HG02759 (cell line): ENCODE data around the gene FGF18.

ENCODE experiments used
- ATAC-seq: cut with Tn5 transposase; IDR thresholded peaks from one replicate; pipeline ENCODE4 v1.9.1; 2021; ENCODE audit warnings: mild to moderate bottlenecking, moderate library complexity; ENCODE audit not compliant: unreplicated experiment

FGF18 gene

GRCh38 chr5:171464829-171465228 is 45.4 kb downstream of the FGF18 start:
- ATAC-seq, result no peak

- no peak for ATAC-seq
These were observed 47.7 kb downstream of the FGF18 start for GRCh38 chr5:171467107-171467506.

GRCh38 chr5:171469326-171469725 is 49.9 kb downstream of the FGF18 start:
- no peak for ATAC-seq

GRCh38 chr5:171470420-171470819 is 51.0 kb downstream of the FGF18 start:
- no peak for ATAC-seq

- ATAC-seq, result no peak
These were observed 54.9 kb downstream of the FGF18 start for GRCh38 chr5:171474230-171474813.

GRCh38 chr5:171475596-171475995 is 56.1 kb downstream of the FGF18 start:
- ATAC-seq, result no peak

GRCh38 chr5:171476701-171477100 is 57.3 kb downstream of the FGF18 start:
- no peak for ATAC-seq

- ATAC-seq, result no peak
These were observed 57.7 kb downstream of the FGF18 start for GRCh38 chr5:171477101-171477500.

GRCh38 chr5:171477666-171478065 is 58.2 kb downstream of the FGF18 start:
- ATAC-seq, result no peak

- no peak for ATAC-seq
These were observed 59.7 kb downstream of the FGF18 start for GRCh38 chr5:171478946-171479775.

GRCh38 chr5:171479776-171480125 is 60.3 kb downstream of the FGF18 start:
- no peak for ATAC-seq

- ATAC-seq, result no peak
These were observed 60.8 kb downstream of the FGF18 start for GRCh38 chr5:171480239-171480638.

- ATAC-seq, result no peak
These were observed 62.4 kb downstream of the FGF18 start for GRCh38 chr5:171481571-171482433.

- no peak for ATAC-seq
These were observed 62.9 kb downstream of the FGF18 start for GRCh38 chr5:171482434-171482730.

GRCh38 chr5:171483551-171484135 is 64.2 kb downstream of the FGF18 start:
- ATAC-seq, result no peak

GRCh38 chr5:171484460-171484899 is 65.0 kb downstream of the FGF18 start:
- ATAC-seq, result no peak

- ATAC-seq, result no peak
These were observed 66.2 kb downstream of the FGF18 start for GRCh38 chr5:171485668-171486067.

- ATAC-seq, result no peak
These were observed 67.2 kb downstream of the FGF18 start for GRCh38 chr5:171486613-171487012.

GRCh38 chr5:171488876-171489275 is 69.4 kb downstream of the FGF18 start:
- ATAC-seq, result no peak

- no peak for ATAC-seq
These were observed 73.3 kb downstream of the FGF18 start for GRCh38 chr5:171492781-171493180.

GRCh38 chr5:171493646-171494393 is 74.4 kb downstream of the FGF18 start:
- no peak for ATAC-seq
